Keratinocyte (primary cell): ENCODE results near the gene CCR5. TPM values are rescaled to one million over a fixed set of nuclear protein-coding genes. Genes with fewer than 3 reads are reported as not detected.

ENCODE experiments used
- DNase-seq: peaks from one replicate; pipeline ENCODE4 v3.0.0-alpha.2; 2011; ENCODE audit warnings: low read depth, missing footprints, low spot score
- FAIRE-seq: peaks from 2 replicates; lab custom pipeline; 2011; peaks lifted over from hg19 to GRCh38; lab: Jason Lieb, UNC
- H2AFZ ChIP-seq: 2 replicates; pipeline ENCODE4 v1.6.0; 2012; ENCODE audit warnings: low read length, control low read depth, inconsistent platforms; ENCODE audit not compliant: control insufficient read depth
- H3K27ac ChIP-seq: 2 replicates; pipeline ENCODE4 v1.5.1; 2011; ENCODE audit warnings: low read length; ENCODE audit not compliant: control insufficient read depth, insufficient read depth
- H3K27me3 ChIP-seq: 3 replicates; pipeline ENCODE4 v1.6.0; 2011; ENCODE audit warnings: low read length; ENCODE audit not compliant: control insufficient read depth, insufficient read depth; ENCODE audit errors: extremely low read depth
- H3K36me3 ChIP-seq, 2 experiments: 2 replicates in 1 of 2; 3 replicates in 1 of 2; pipeline ENCODE4 v1.5.1; 2011; ENCODE audit warnings: low read length in 2 of 2, mild to moderate bottlenecking in 1 of 2; ENCODE audit not compliant: control insufficient read depth in 2 of 2, insufficient read depth in 2 of 2; ENCODE audit errors: extremely low read depth in 1 of 2
- H3K4me1 ChIP-seq: 3 replicates; pipeline ENCODE4 v1.5.1; 2011; ENCODE audit warnings: low read length; ENCODE audit not compliant: control insufficient read depth, insufficient read depth; ENCODE audit errors: extremely low read depth
- H3K4me2 ChIP-seq: 3 replicates; pipeline ENCODE4 v1.6.0; 2011; ENCODE audit warnings: low read depth, low read length; ENCODE audit not compliant: control insufficient read depth, insufficient read depth; ENCODE audit errors: extremely low read depth
- H3K4me3 ChIP-seq, 3 experiments: fragments of 200-600 bp in 1 of 3; sonication (generic) in 1 of 3; 2 replicates in 2 of 3; 3 replicates in 1 of 3; pipeline ENCODE4 v1.5.1; 2011 to 2016; ENCODE audit warnings: low read length in 3 of 3, mild to moderate bottlenecking in 3 of 3, control low read depth in 2 of 3, inconsistent platforms in 1 of 3, low read depth in 1 of 3, mixed read lengths in 1 of 3, mixed run types in 1 of 3, moderate library complexity in 1 of 3; ENCODE audit not compliant: control insufficient read depth in 2 of 3, insufficient read depth in 2 of 3; ENCODE audit errors: extremely low read depth in 1 of 3
- H3K79me2 ChIP-seq: 2 replicates; pipeline ENCODE4 v1.6.0; 2012; ENCODE audit warnings: low read length; ENCODE audit not compliant: control insufficient read depth, insufficient read depth
- H3K9ac ChIP-seq: 3 replicates; pipeline ENCODE4 v1.6.0; 2011; ENCODE audit warnings: low read length; ENCODE audit not compliant: control insufficient read depth, insufficient read depth; ENCODE audit errors: extremely low read depth
- H3K9me1 ChIP-seq: 3 replicates; pipeline ENCODE4 v1.6.0; 2011; ENCODE audit warnings: low read length; ENCODE audit not compliant: control insufficient read depth, insufficient read depth; ENCODE audit errors: extremely low read depth
- H3K9me3 ChIP-seq: 2 replicates; pipeline ENCODE4 v1.5.1; 2012; ENCODE audit warnings: low read depth, low read length; ENCODE audit not compliant: control insufficient read depth
- H4K20me1 ChIP-seq: 3 replicates; pipeline ENCODE4 v1.6.0; 2011; ENCODE audit warnings: low read length; ENCODE audit not compliant: control insufficient read depth, insufficient read depth; ENCODE audit errors: extremely low read depth
- EZH2 ChIP-seq: IDR thresholded peaks from one replicate; pipeline ENCODE4 v1.6.1; 2012; ENCODE audit warnings: inconsistent platforms, mild to moderate bottlenecking, low read length, moderate library complexity
- dilution Hi-C: fragments of 300-500 bp; cut with MboI; formaldehyde crosslinking; loops from one replicate; pipeline ENCODE4 v1.7.0; 2020; ENCODE audit warnings: low sequenced_read_pairs; ENCODE audit not compliant: extremely low pct_ligation_motif_present
- polyA plus RNA-seq, 5 experiments: library from polyadenylated mRNA; depleted of rRNA in 3 of 5; stranded (reverse) in 3 of 5; stranded (forward) in 1 of 5; unstranded in 1 of 5; fragments of >200 nt; gene quantifications; 1 replicate in 1 of 5; 2 replicates in 3 of 5; 3 replicates in 1 of 5; pipeline versions ENCODE4 v1.2.1 to v1.2.3, GENCODE V29; 2011 to 2012; ENCODE audit warnings: missing spikeins in 2 of 5, low read depth in 1 of 5, low replicate concordance in 1 of 5
- TF ChIP-seq, protein P1 (sequence below), 3 experiments: IDR thresholded peaks in 1 of 3; conservative IDR thresholded peaks in 1 of 3; optimal IDR thresholded peaks in 1 of 3; 2 replicates in 2 of 3; 3 replicates in 1 of 3; pipeline versions ENCODE3 to v1.5.1; 2011; ENCODE audit warnings: low read length in 3 of 3, mild to moderate bottlenecking in 3 of 3, moderate library complexity in 2 of 3, control low read depth in 1 of 3, inconsistent platforms in 1 of 3; ENCODE audit not compliant: insufficient read depth in 2 of 3; ENCODE audit errors: extremely low read depth in 1 of 3

Gene CCR5
- polyA plus RNA-seq, 1 donor (not counting 4 experiments of a cell fraction or from before 2014, with no cell fraction given): 0.14 TPM

DNA sequence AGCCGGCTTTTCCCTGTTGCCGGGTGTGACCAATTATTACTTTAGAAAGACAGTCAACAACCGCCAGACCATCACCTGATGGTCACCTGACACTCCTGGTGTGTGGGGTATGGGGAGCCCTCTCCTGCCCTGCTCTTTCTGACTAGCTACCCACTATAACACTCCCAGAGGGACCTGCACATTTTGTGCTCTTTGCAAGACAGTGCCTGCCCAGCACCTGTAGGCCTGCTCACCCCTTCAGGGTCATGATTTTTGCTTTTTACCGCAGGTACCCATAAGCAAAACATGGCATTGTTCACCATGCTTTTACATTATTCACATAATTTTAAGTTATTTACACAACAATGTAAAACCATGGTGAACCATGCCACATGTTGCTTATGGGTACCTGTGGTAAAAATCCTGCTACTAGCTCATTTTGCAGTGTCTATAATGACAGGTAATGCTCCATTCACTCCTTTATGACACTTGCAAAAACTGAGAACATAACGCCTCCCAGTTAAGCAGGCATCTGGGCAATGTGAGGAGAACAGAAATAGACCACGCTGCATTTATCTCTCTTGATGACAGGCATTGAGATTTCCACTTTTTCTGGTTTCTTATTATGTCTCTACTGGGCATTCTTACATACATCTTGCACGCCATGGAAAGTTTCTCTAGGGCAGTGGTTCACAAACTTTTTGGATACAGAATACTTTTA, 46.2 kb downstream of the CCR5 start:
- Histone ChIP-seq H3K9me3 (no peaks in the 10 kb centered on the region), H3K4me2 (no peak overlapping the region), H3K4me3 (no peak overlapping the region), H3K4me1 (no peaks in the 10 kb centered on the region), H3K79me2 (no peaks in the 10 kb centered on the region), H3K9ac (no peak overlapping the region), H3K36me3 (no peaks in the 10 kb centered on the region), H3K27me3 (no peaks in the 10 kb centered on the region), H4K20me1 (no peaks in the 10 kb centered on the region), H3K9me1 (no peaks in the 10 kb centered on the region), H3K27ac (no peak overlapping the region), H2AFZ (no peak overlapping the region)
- no peak for FAIRE-seq
- no peak for DNase-seq
- TF ChIP-seq EZH2: no peak
- TF ChIP-seq, protein P1, sequence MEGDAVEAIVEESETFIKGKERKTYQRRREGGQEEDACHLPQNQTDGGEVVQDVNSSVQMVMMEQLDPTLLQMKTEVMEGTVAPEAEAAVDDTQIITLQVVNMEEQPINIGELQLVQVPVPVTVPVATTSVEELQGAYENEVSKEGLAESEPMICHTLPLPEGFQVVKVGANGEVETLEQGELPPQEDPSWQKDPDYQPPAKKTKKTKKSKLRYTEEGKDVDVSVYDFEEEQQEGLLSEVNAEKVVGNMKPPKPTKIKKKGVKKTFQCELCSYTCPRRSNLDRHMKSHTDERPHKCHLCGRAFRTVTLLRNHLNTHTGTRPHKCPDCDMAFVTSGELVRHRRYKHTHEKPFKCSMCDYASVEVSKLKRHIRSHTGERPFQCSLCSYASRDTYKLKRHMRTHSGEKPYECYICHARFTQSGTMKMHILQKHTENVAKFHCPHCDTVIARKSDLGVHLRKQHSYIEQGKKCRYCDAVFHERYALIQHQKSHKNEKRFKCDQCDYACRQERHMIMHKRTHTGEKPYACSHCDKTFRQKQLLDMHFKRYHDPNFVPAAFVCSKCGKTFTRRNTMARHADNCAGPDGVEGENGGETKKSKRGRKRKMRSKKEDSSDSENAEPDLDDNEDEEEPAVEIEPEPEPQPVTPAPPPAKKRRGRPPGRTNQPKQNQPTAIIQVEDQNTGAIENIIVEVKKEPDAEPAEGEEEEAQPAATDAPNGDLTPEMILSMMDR (optimal IDR thresholded peaks at IDR 0.05 in 1 of 3, IDR thresholded peaks at IDR 0.05 in 1 of 3, conservative IDR thresholded peaks at IDR 0.05 in 1 of 3; ENCODE audit: extremely low read depth in 1 of 3, insufficient read depth in 2 of 3, low read length in 3 of 3): no peak
- dilution Hi-C loops: no loop called here

GRCh38 chr3:46417841-46418611, 47.3 kb downstream of the CCR5 start:
- no peaks in the 10 kb centered on the region for H3K36me3 ChIP-seq
- H3K27me3 ChIP-seq: no peaks in the 10 kb centered on the region
- no peaks in the 10 kb centered on the region for H3K9me3 ChIP-seq
- H3K4me1 ChIP-seq: peaks cover 8% of the 10 kb centered on the region
- no peaks in the 10 kb centered on the region for H3K9me1 ChIP-seq
- H3K9ac ChIP-seq: no peak overlapping the region
- no peak overlapping the region for H3K4me3 ChIP-seq
- no peak for FAIRE-seq
- no peaks in the 10 kb centered on the region for H3K79me2 ChIP-seq
- no peak overlapping the region for H2AFZ ChIP-seq
- dilution Hi-C loops: no loop called here
- H4K20me1 ChIP-seq: no peaks in the 10 kb centered on the region
- TF ChIP-seq EZH2: no peak
- TF ChIP-seq, protein P1 (optimal IDR thresholded peaks at IDR 0.05 in 1 of 3, IDR thresholded peaks at IDR 0.05 in 1 of 3, conservative IDR thresholded peaks at IDR 0.05 in 1 of 3; ENCODE audit: extremely low read depth in 1 of 3, insufficient read depth in 2 of 3, low read length in 3 of 3): no peak
- H3K27ac ChIP-seq: no peak overlapping the region
- no peak for DNase-seq
- no peak overlapping the region for H3K4me2 ChIP-seq
